Measurements from ENCODE around the gene HSD11B1L.
"Not testable (repeated sequence)": the region's sequence is repeated elsewhere in the genome, so short reads cannot be mapped to it uniquely, and the experiment has no call there.

Gene HSD11B1L

DNA sequence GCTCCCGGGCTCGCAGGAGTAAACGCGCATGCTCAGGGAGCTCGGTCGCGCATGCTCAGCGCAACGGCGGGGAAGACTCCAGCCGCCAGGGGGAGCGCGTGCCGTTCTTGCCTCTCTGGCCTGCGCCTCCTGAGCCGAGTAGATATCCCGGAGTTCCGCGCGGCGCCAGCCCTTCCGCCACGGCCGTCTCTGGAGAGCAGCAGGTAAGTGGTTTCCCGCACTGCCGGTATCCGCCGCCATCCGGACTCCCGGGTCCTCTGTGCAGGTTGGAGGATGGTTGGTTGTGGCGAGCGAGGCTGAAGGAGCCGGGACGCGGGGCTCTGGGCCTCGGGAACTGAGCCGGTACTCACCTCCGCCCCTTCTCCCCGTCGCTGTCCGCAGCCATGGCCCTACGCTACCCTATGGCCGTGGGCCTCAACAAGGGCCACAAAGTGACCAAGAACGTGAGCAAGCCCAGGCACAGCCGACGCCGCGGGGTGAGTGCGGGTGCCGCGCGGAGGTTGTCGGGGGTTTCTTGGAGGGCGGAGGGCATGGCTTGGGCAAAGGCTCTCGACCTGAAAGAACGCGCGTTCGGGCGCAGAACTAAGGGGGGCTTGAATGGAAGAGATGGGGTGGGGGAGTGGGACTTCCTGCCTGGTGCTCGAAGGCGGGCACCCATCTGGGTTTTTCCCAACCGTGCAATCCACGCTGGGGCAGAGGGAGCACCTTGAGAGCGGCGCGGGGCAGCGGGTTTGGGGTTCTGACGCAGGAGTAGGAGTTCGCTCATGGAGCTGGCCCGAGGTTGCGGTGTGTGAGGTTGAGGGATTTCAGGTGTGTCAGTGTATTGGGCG is 9.5 kb downstream of the HSD11B1L start, which contains the start of gene RPL36:
Gene RPL36 (plus strand): TSS at position 171 of the 830 bp plus-strand sequence. CDS start 213 bp downstream, at position 384.
- FAIRE-seq = no peak

GRCh38 chr19:5690955-5691821 is 10.4 kb downstream of the HSD11B1L start:
- no peak for FAIRE-seq

GRCh38 chr19:5691822-5692722 is 11.2 kb downstream of the HSD11B1L start:
- no peak for FAIRE-seq

GRCh38 chr19:5692723-5693194 is 11.9 kb downstream of the HSD11B1L start:
- FAIRE-seq = no peak

DNA sequence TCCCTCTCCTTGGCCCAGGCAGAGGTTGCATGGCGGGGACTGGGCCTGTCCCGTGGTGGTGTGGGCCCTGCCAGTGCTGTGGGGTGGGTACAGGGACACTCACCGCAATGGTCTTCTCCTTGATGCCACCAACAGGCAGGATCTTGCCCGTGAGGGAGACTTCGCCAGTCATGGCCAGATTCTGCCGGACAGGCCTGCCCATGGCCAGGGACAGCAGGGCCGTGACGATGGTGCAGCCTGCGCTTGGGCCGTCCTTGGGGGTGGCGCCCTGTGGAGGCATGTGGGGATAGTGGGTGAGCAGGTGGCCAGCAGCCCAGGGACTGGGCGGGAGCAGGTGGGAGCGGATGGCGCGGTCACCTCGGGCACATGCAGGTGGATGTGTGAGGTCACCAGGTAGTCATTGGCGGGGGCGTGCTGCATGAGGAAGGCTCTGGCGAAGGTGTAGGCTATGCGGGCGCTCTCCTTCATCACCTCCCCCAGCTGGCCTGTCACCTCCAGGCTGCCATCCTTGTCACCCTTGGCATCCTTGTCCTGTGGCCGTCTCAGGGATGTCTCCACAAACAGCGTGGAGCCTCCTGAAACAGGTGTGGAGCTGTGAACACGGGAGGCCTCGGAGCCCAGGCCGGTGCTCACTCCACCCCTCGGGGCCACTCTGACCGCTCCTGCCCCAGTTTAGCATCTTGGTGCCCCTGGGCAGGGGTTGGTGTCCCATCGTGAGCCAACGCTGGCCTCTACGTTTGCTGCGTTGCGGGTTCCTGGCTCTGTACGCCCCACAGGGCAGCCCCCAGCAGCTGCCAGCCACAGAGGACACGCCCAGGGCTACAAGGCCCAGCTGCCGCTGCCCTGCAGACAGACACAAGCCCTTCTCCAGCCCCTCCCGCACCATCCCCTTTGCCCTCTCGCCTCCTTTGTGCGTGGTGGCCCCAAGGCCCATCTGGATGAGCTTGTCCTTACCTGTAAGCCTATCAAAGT is 12.7 kb downstream of the HSD11B1L start:
- FAIRE-seq = no peak

DNA sequence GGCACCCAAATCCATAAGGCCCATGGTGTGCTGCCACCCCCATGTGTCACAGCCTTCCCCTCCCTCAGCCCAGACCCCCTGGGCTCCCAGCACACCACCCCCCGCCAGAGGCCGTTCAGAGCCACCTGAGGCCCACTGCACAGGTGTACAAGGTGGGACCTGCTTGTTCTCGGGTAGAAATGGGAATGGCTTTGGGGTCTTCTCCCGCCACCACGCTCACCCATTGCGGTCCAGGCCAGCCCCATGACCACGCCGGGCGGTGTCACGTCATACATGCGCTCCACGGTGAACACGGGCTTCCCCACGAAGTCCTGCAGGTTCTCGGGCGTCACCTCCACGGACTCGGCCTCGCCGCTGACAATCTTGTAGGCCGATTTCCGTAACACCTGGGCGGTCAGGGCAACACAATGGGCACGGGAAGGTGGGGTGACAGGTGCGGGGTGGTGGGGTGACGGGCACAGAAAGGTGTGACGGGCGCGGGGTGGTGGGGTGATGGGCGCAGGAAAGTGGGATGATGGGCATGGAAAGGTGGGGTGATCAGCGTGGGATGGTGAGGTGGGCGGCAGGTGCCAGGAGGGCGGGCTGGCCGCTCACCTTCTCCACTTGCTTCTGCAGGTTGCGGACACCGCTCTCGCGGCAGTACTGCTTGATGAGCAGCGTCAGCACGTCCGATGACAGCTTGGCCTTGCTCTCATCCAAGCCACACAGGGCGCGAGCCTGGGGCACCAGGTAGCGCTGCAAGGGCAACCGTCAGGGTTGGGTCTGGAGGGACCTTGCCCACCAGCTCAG is 13.5 kb downstream of the HSD11B1L start:
- no peak for FAIRE-seq

DNA sequence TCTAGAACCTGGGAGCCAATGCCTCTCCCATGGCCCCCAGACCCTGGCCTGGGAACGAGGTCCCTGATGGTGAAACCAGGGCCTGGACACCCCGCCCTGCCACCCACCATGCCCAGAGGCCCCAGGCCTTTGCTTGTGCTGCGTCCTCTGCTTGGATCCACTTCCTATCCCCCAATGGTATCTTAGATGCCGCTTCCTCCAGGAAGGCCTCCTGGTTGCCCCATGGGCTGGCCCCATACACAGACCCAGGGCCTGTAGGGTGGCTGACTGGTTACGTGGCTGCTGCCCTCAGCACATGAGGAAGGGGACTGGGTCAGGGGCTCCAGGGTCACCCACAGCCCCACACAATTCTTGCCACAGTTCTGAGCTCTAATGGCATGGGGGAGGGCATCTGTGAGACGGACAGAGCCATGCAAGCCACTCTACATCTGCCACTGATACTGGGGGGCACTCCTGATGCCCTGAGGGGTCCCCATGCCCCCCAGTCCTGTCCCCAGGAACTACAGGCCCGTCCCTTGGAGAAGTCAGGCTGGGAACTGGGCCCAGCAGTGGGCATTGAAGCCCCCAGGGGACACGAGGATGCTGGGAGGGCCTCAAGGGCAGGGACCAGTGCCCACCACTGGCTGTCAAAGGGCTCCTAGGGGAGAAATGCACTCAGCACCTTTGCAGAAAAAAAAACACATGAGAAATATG is 14.3 kb downstream of the HSD11B1L start:
- FAIRE-seq = no peak

- FAIRE-seq = no peak
Observed at GRCh38 chr19:5695649-5696195, 14.9 kb downstream of the HSD11B1L start.

- no peak for FAIRE-seq
Observed at GRCh38 chr19:5696196-5697021, 15.6 kb downstream of the HSD11B1L start.

DNA sequence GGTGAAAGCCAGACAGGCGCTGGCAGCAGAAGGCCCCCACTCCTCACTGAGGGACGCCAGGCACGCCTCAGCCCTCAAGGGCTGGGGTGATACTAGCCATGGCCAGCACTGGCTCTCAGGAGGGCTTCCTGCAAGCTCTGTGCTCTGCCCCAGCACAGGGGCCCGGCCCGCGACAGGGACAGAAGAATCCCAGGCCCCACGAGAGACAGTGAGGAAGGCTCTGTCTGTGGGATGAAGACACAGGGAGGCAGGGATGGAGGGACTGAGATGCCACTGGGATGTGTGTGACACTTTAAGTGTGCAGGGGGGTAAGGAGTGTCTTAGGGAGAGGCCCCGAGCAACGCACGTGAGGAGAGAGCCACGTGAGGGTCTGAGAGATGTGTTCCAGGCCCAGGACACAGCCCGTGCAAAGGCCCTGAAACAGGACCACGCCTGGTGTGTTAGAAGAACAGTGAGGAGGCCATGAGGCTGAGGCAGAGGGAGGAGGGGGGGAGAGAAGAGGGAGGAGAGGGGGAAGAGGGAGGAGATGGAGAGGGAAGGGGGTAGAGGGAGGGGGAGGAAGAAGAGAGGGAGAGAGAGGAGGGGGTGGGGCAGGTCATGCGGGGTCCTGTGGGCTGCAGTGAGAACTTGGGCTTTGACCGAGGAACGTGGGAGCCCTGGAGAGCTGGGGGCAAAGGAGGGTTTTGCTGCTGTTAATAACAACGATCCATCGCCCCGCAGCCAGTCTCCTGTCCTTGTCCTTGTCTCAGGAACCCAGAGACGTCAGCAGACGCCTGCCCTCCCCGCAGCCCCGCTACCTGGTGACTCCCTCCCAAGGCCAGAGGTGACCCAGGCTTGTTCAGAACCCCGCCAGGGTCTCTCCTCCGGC is 16.4 kb downstream of the HSD11B1L start:
- no peak for FAIRE-seq

DNA sequence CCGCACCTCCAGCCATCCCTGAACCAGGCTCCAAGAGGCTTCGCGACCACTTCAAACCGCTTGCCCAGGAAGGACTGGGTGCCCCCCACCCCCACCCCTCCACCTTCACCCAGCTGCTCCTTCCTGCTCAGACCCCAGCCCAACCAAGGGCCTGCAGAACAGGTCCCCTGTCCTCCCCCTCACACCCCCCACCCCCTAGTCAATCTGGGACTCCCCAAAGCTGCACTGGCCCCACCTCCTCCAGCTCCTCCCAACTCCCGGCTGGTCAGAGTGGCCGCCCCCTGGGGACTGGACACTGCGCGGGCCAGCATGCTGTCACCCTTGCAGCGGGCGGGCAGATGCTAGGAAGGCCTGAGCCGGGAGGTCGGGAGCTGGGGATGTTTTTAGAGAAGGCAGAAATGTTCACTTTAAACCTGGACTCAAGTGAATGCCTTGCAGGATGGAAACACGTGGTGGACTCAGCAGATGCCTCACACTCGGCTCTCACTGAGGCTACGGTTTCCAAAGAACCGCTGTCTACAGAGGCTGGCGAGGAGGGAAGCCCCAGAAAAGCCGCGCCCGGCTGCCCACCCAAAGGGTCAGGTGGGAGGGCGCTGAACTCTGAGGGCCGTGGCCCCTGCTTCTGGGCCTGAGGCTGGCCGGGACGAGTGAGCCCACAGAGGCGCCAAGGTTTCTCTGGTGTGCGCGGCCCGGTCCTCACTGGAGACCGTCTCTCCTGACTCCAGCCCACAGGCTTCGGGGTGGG is 17.2 kb downstream of the HSD11B1L start:
- FAIRE-seq = no peak

- FAIRE-seq = no peak
Observed at GRCh38 chr19:5698635-5699422, 18.0 kb downstream of the HSD11B1L start.

GRCh38 chr19:5700455-5701092 is 19.7 kb downstream of the HSD11B1L start:
- FAIRE-seq = no peak

- FAIRE-seq = not testable (repeated sequence)
Observed at GRCh38 chr19:5702053-5702410, 21.2 kb downstream of the HSD11B1L start.
